Fibroblast of lung (primary cell): ENCODE results near the gene IGFN1. TPM values are rescaled to one million over a fixed set of nuclear protein-coding genes. Genes with fewer than 3 reads are reported as not detected.
"Not testable (repeated sequence)": the region's sequence is repeated elsewhere in the genome, so short reads cannot be mapped to it uniquely, and the experiment has no call there.

ENCODE experiments used
- DNase-seq, 2 donors: peaks; one replicate each; pipeline versions ENCODE4 v3.0.0 to v3.0.0-alpha.2; 2010; ENCODE audit warnings: low read depth in 2 of 2
- H2AFZ ChIP-seq: 2 replicates; pipeline ENCODE4 v1.5.1; 2012; ENCODE audit warnings: low read length, control low read depth, inconsistent platforms
- H3K27ac ChIP-seq: 2 replicates; pipeline ENCODE4 v1.5.1; 2011; ENCODE audit warnings: low read length, control low read depth; ENCODE audit not compliant: insufficient read depth
- H3K27me3 ChIP-seq: 2 replicates; pipeline ENCODE4 v1.5.1; 2011; ENCODE audit warnings: mild to moderate bottlenecking, low read length; ENCODE audit not compliant: control insufficient read depth, insufficient read depth
- H3K36me3 ChIP-seq: 2 replicates; pipeline ENCODE4 v1.5.1; 2011; ENCODE audit warnings: low read length; ENCODE audit not compliant: control insufficient read depth, insufficient read depth
- H3K4me1 ChIP-seq: 2 replicates; pipeline ENCODE4 v1.5.1; 2011; ENCODE audit warnings: low read length; ENCODE audit not compliant: control insufficient read depth, insufficient read depth; ENCODE audit errors: extremely low read depth
- H3K4me2 ChIP-seq: 2 replicates; pipeline ENCODE4 v1.5.1; 2011; ENCODE audit warnings: low read length, control low read depth; ENCODE audit not compliant: insufficient read depth; ENCODE audit errors: extremely low read depth
- H3K4me3 ChIP-seq, 4 experiments: fragments of 200-600 bp in 1 of 4; sonication (generic) in 1 of 4; replicated peaks in 1 of 4; 2 replicates each; pipeline ENCODE4 v1.5.1; 2011 to 2016; ENCODE audit warnings: low read length in 4 of 4, low read depth in 3 of 4, mild to moderate bottlenecking in 3 of 4, control low read depth in 2 of 4, inconsistent platforms in 1 of 4, mixed read lengths in 1 of 4; ENCODE audit not compliant: insufficient read depth in 1 of 4; ENCODE audit errors: control extremely low read depth in 1 of 4
- H3K79me2 ChIP-seq: 2 replicates; pipeline ENCODE4 v1.5.1; 2012; ENCODE audit warnings: mild to moderate bottlenecking, low read length, inconsistent platforms; ENCODE audit not compliant: control insufficient read depth, insufficient read depth
- H3K9ac ChIP-seq: 2 replicates; pipeline ENCODE4 v1.5.1; 2011; ENCODE audit warnings: mild to moderate bottlenecking, low read length, control low read depth; ENCODE audit not compliant: insufficient read depth
- H3K9me3 ChIP-seq: 2 replicates; pipeline ENCODE4 v1.5.1; 2012; ENCODE audit warnings: low read depth, low read length; ENCODE audit not compliant: control insufficient read depth, insufficient read depth
- H4K20me1 ChIP-seq: 2 replicates; pipeline ENCODE4 v1.5.1; 2011; ENCODE audit warnings: low read length; ENCODE audit not compliant: control insufficient read depth, insufficient read depth; ENCODE audit errors: extremely low read depth
- EZH2 ChIP-seq: IDR thresholded peaks from 2 replicates; pipeline ENCODE4 v1.5.1; 2012; ENCODE audit warnings: low read length, control low read depth, mild to moderate bottlenecking; ENCODE audit errors: missing control alignments
- polyA plus RNA-seq, 2 donors: library from polyadenylated mRNA; depleted of rRNA in 1 of 2; stranded (reverse) in 1 of 2; unstranded in 1 of 2; fragments of >200 nt; gene quantifications; 2 replicates each; pipeline ENCODE4 v1.2.1, GENCODE V29; 2011 to 2012; ENCODE audit warnings: missing spikeins in 1 of 2
- total RNA-seq: library from RNA; depleted of rRNA; stranded (reverse); fragments of >200 nt; gene quantifications from 2 replicates; pipeline ENCODE4 v1.2.1, GENCODE V29; 2014
- TF ChIP-seq, protein P1 (sequence below), 2 donors: IDR thresholded peaks in 1 of 2; conservative IDR thresholded peaks in 1 of 2; 1 replicate in 1 of 2; 2 replicates in 1 of 2; pipeline ENCODE4 v1.5.1; 2011 to 2012; ENCODE audit warnings: low read length in 2 of 2, control low read depth in 1 of 2, inconsistent platforms in 1 of 2, low read depth in 1 of 2, mild to moderate bottlenecking in 1 of 2

The IGFN1 gene
- total and polyA plus RNA-seq, 2 donors (not counting 1 experiment from before 2014, with no cell fraction given) = 0.17 TPM; not detected in 1

DNA sequence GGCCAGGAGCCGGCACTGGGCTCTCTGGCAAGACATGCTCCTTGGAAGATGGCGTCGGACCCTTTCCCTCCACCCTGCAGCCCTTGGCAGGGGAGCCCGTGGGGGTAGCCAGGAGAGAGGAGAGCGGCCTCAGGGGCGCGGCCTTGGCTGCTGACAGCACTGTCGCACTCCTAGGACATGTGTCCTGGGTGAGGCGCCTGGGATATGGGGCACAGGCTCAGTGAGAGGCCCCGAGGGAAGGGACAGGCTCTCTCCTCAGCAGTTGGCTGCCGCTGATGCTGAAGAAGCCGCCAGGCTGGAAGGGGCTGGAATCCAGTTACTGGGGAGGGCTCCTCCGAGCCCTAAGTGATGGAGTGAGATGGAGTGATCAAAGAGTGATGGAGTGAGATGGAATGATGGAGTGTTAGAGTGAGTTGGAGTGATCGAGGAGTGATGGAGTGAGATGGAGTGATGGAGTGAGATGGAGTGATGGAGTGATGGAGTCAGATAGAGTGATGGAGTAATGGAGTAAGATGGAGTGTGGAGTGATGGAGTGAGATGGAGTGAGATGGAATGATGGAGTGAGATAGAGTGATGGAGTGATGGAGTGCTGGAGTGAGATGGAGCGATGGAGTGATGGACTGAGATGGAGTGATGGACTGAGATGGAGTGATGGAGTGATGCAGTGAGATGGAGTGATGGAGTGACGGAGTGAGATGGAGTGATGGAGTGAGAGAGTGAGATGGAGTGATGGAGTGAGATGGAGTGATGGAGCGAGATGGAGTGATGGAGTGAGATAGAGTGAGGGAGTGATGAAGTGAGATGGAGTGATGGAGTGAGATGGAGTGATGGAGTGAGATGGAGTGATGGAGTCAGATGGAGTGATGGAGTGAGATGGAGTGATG is 65.1 kb downstream of the IGFN1 start:
- H3K4me3 ChIP-seq = no peak overlapping the region
- H3K27ac ChIP-seq = no peak overlapping the region
- H3K36me3 ChIP-seq = no peaks in the 10 kb centered on the region
- H2AFZ ChIP-seq = no peak overlapping the region
- H3K9me3 ChIP-seq = no peaks in the 10 kb centered on the region
- TF ChIP-seq, protein P1, sequence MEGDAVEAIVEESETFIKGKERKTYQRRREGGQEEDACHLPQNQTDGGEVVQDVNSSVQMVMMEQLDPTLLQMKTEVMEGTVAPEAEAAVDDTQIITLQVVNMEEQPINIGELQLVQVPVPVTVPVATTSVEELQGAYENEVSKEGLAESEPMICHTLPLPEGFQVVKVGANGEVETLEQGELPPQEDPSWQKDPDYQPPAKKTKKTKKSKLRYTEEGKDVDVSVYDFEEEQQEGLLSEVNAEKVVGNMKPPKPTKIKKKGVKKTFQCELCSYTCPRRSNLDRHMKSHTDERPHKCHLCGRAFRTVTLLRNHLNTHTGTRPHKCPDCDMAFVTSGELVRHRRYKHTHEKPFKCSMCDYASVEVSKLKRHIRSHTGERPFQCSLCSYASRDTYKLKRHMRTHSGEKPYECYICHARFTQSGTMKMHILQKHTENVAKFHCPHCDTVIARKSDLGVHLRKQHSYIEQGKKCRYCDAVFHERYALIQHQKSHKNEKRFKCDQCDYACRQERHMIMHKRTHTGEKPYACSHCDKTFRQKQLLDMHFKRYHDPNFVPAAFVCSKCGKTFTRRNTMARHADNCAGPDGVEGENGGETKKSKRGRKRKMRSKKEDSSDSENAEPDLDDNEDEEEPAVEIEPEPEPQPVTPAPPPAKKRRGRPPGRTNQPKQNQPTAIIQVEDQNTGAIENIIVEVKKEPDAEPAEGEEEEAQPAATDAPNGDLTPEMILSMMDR (conservative IDR thresholded peaks at IDR 0.05 in 1 of 2, IDR thresholded peaks at IDR 0.05 in 1 of 2; ENCODE audit: low read depth in 1 of 2, low read length in 2 of 2) = no peak
- TF ChIP-seq EZH2 = no peak
- peaks cover 8% of the 10 kb centered on the region for H3K4me1 ChIP-seq
- H3K4me2 ChIP-seq = no peak overlapping the region
- no peak for DNase-seq
- H3K27me3 ChIP-seq = peaks cover 3% of the 10 kb centered on the region
- H4K20me1 ChIP-seq = no peaks in the 10 kb centered on the region
- no peaks in the 10 kb centered on the region for H3K79me2 ChIP-seq
- H3K9ac ChIP-seq = no peak overlapping the region

- not testable (repeated sequence) for H3K27me3 ChIP-seq, H3K9ac ChIP-seq, H3K36me3 ChIP-seq, H3K79me2 ChIP-seq, H3K4me3 ChIP-seq, DNase-seq, H3K4me2 ChIP-seq, H4K20me1 ChIP-seq, H3K27ac ChIP-seq, H3K4me1 ChIP-seq, H3K9me3 ChIP-seq, H2AFZ ChIP-seq
Measured at GRCh38 chr1:201258132-201258531, 67.5 kb downstream of the IGFN1 start.

DNA sequence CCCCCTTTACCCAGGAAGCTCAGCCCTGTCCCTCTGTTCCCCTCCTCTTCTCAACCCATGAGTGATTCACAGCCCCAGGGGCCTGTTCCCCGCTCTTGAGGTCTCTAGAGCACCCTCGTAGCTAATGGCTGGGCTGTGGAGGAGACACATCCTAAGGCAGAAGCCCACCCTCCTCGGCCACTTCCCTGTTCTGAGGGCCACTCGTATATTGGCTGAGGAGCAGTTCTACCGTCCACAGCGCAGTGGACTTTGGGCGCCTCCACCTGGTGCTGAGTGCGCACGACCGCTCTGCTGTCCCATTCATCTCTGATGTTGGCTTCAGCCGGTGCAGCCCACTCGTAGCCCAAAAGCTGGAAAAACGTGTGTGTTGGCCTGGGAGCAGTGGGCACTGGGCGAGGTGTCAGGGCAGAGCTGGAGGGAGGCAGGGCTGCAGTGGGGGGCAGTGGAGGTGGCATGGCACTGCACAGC is 68.2 kb downstream of the IGFN1 start:
- DNase-seq = no peak
- H4K20me1 ChIP-seq = no peaks in the 10 kb centered on the region

More for the DNA sequence above, 68.2 kb downstream of the IGFN1 start:
- Histone ChIP-seq H3K27me3 (no peaks in the 10 kb centered on the region), H2AFZ (no peak overlapping the region), H3K27ac (no peak overlapping the region), H3K9ac (no peak overlapping the region), H3K4me2 (no peak overlapping the region), H3K79me2 (no peaks in the 10 kb centered on the region), H3K4me3 (no peak overlapping the region), H3K9me3 (no peaks in the 10 kb centered on the region), H3K36me3 (no peaks in the 10 kb centered on the region), H3K4me1 (peaks cover 8% of the 10 kb centered on the region)
- no peak for TF ChIP-seq EZH2
- TF ChIP-seq, protein P1 (conservative IDR thresholded peaks at IDR 0.05 in 1 of 2, IDR thresholded peaks at IDR 0.05 in 1 of 2; ENCODE audit: low read depth in 1 of 2, low read length in 2 of 2) = no peak
